IPS-18a (cell line): ENCODE data around the gene COL4A1.
A peak's percentile ranks its signal among the peaks of the same experiment; 100 is the strongest.

ENCODE experiments used
- H3K27ac ChIP-seq: one replicate; pipeline ENCODE4 v1.5.1; 2013; ENCODE audit warnings: low read length
- H3K27me3 ChIP-seq: one replicate; pipeline ENCODE4 v1.6.1; 2013; ENCODE audit warnings: mild to moderate bottlenecking, low read length; ENCODE audit not compliant: control insufficient read depth, insufficient read depth
- H3K36me3 ChIP-seq: one replicate; pipeline ENCODE4 v1.6.1; 2013; ENCODE audit warnings: low read depth, low read length; ENCODE audit not compliant: control insufficient read depth
- H3K4me1 ChIP-seq: one replicate; pipeline ENCODE4 v1.6.1; 2013; ENCODE audit warnings: low read depth, low read length; ENCODE audit not compliant: control insufficient read depth
- H3K4me3 ChIP-seq: one replicate; pipeline ENCODE4 v1.5.1; 2013; ENCODE audit warnings: low read length
- H3K9ac ChIP-seq: one replicate; pipeline ENCODE4 v1.6.1; 2013; ENCODE audit warnings: mild to moderate bottlenecking, low read length, moderate library complexity
- H3K9me3 ChIP-seq: one replicate; pipeline ENCODE4 v1.6.1; 2013; ENCODE audit warnings: low read depth, low read length; ENCODE audit not compliant: control insufficient read depth

COL4A1 gene

GRCh38 chr13:110151462-110151861 is 155.5 kb downstream of the COL4A1 start:
- Histone ChIP-seq H3K4me3 (no peak overlapping the region), H3K27ac (no peak overlapping the region), H3K27me3 (no peaks in the 10 kb centered on the region), H3K36me3 (peaks cover 10% of the 10 kb centered on the region), H3K9me3 (no peaks in the 10 kb centered on the region), H3K4me1 (no peaks in the 10 kb centered on the region), H3K9ac (no peak overlapping the region)

- Histone ChIP-seq H3K9me3 (no peaks in the 10 kb centered on the region), H3K4me3 (no peak overlapping the region), H3K27me3 (no peaks in the 10 kb centered on the region), H3K4me1 (no peaks in the 10 kb centered on the region), H3K36me3 (peaks cover 10% of the 10 kb centered on the region), H3K9ac (no peak overlapping the region), H3K27ac (no peak overlapping the region)
These were observed 156.4 kb downstream of the COL4A1 start for GRCh38 chr13:110150384-110151101.

GRCh38 chr13:110149036-110149435 is 157.9 kb downstream of the COL4A1 start:
- H3K4me3 ChIP-seq = no peak overlapping the region
- H3K4me1 ChIP-seq = no peaks in the 10 kb centered on the region
- H3K27ac ChIP-seq = no peak overlapping the region
- H3K9ac ChIP-seq = no peak overlapping the region
- H3K9me3 ChIP-seq = no peaks in the 10 kb centered on the region
- H3K36me3 ChIP-seq = peaks cover 10% of the 10 kb centered on the region
- no peaks in the 10 kb centered on the region for H3K27me3 ChIP-seq

GRCh38 chr13:110140099-110140498 is 166.9 kb downstream of the COL4A1 start:
- H3K9me3 ChIP-seq = no peaks in the 10 kb centered on the region
- no peak overlapping the region for H3K27ac ChIP-seq
- H3K4me3 ChIP-seq = no peak overlapping the region
- peaks cover 25% of the 10 kb centered on the region for H3K27me3 ChIP-seq
- no peaks in the 10 kb centered on the region for H3K36me3 ChIP-seq
- peaks cover 22% of the 10 kb centered on the region for H3K4me1 ChIP-seq
- H3K9ac ChIP-seq = no peak overlapping the region

GRCh38 chr13:110138700-110139036 is 168.3 kb downstream of the COL4A1 start:
- H3K27me3 ChIP-seq = peaks cover 25% of the 10 kb centered on the region
- H3K4me1 ChIP-seq = peaks cover 33% of the 10 kb centered on the region
- H3K9me3 ChIP-seq = no peaks in the 10 kb centered on the region
- peak overlapping the region; percentile 76 for H3K4me3 ChIP-seq
- H3K27ac ChIP-seq = no peak overlapping the region
- peak overlapping the region; percentile 38 for H3K9ac ChIP-seq
- H3K36me3 ChIP-seq = no peaks in the 10 kb centered on the region

- Histone ChIP-seq H3K27ac (no peak overlapping the region), H3K9ac (peak overlapping the region; percentile 38), H3K9me3 (no peaks in the 10 kb centered on the region), H3K4me1 (peaks cover 34% of the 10 kb centered on the region), H3K4me3 (peak overlapping the region; percentile 76), H3K27me3 (peaks cover 25% of the 10 kb centered on the region), H3K36me3 (no peaks in the 10 kb centered on the region)
These were observed 168.8 kb downstream of the COL4A1 start for GRCh38 chr13:110138010-110138699.

DNA sequence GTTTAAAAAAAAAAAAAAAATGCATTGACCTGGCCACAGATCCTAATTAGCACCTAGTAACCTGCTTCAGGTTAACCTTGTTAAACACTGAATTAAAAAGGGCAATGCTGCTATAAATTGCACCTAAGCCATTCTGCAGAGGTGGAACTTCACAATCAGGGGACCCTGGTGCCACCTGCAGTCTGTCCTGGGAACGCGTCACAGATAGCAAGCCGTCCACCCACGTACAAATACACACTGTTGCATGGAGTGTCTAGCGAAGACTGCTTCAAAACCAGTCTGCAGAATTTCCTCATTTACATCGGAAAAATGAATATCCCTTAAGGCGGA is 169.3 kb downstream of the COL4A1 start:
- H3K27me3 ChIP-seq = peaks cover 25% of the 10 kb centered on the region
- no peaks in the 10 kb centered on the region for H3K36me3 ChIP-seq
- no peaks in the 10 kb centered on the region for H3K9me3 ChIP-seq
- no peak overlapping the region for H3K27ac ChIP-seq
- H3K4me3 ChIP-seq = peak overlapping the region; percentile 76
- peak overlapping the region; percentile 33 for H3K9ac ChIP-seq
- peaks cover 39% of the 10 kb centered on the region for H3K4me1 ChIP-seq

GRCh38 chr13:110136660-110137585 is 170.0 kb downstream of the COL4A1 start:
- H3K4me1 ChIP-seq = peaks cover 44% of the 10 kb centered on the region
- H3K36me3 ChIP-seq = no peaks in the 10 kb centered on the region
- H3K27me3 ChIP-seq = peaks cover 25% of the 10 kb centered on the region
- H3K9ac ChIP-seq = no peak overlapping the region
- peak overlapping the region; percentile 76 for H3K4me3 ChIP-seq
- no peaks in the 10 kb centered on the region for H3K9me3 ChIP-seq
- H3K27ac ChIP-seq = no peak overlapping the region

- Histone ChIP-seq H3K4me1 (peaks cover 47% of the 10 kb centered on the region), H3K4me3 (no peak overlapping the region), H3K9ac (no peak overlapping the region), H3K27me3 (peaks cover 25% of the 10 kb centered on the region), H3K9me3 (no peaks in the 10 kb centered on the region), H3K36me3 (no peaks in the 10 kb centered on the region), H3K27ac (no peak overlapping the region)
These were observed 170.9 kb downstream of the COL4A1 start for GRCh38 chr13:110135977-110136597.

GRCh38 chr13:110134801-110135200 is 172.2 kb downstream of the COL4A1 start:
- H3K27ac ChIP-seq = no peak overlapping the region
- H3K9me3 ChIP-seq = no peaks in the 10 kb centered on the region

More at GRCh38 chr13:110134801-110135200, 172.2 kb downstream of the COL4A1 start:
- H3K9ac ChIP-seq = peak overlapping the region; percentile 21
- no peaks in the 10 kb centered on the region for H3K36me3 ChIP-seq
- H3K27me3 ChIP-seq = peaks cover 25% of the 10 kb centered on the region
- H3K4me3 ChIP-seq = no peak overlapping the region
- peaks cover 47% of the 10 kb centered on the region for H3K4me1 ChIP-seq
